Neural progenitor cell (in vitro differentiated cells): ENCODE data around the gene IBA57. TPM values are rescaled to one million over a fixed set of nuclear protein-coding genes. Genes with fewer than 3 reads are reported as not detected.

ENCODE experiments used
- DNase-seq: peaks from one replicate; pipeline ENCODE4 v3.0.0-alpha.2; 2016; ENCODE audit warnings: low spot score
- H2AFZ ChIP-seq: fragments of 200-600 bp; sonication (generic); replicated peaks from 2 replicates; pipeline ENCODE4 v1.6.1; 2016; ENCODE audit warnings: antibody characterized with exemption
- H3F3A ChIP-seq: fragments of 200-600 bp; sonication (generic); 2 replicates; pipeline ENCODE4 v1.6.1; 2016; ENCODE audit warnings: antibody characterized with exemption, low read depth
- H3K27ac ChIP-seq: fragments of 200-600 bp; sonication (generic); 2 replicates; pipeline ENCODE4 v1.5.1; 2016; ENCODE audit warnings: mild to moderate bottlenecking
- H3K27me3 ChIP-seq: fragments of 200-600 bp; sonication (generic); 2 replicates; pipeline ENCODE4 v1.6.1; 2016; ENCODE audit warnings: mild to moderate bottlenecking, moderate library complexity
- H3K36me3 ChIP-seq: fragments of 200-600 bp; sonication (generic); 2 replicates; pipeline ENCODE4 v1.5.1; 2016
- H3K4me1 ChIP-seq: fragments of 200-600 bp; sonication (generic); 2 replicates; pipeline ENCODE4 v1.6.1; 2016; ENCODE audit warnings: mixed run types
- H3K4me2 ChIP-seq: fragments of 200-600 bp; sonication (generic); 2 replicates; pipeline ENCODE4 v1.6.1; 2016
- H3K4me3 ChIP-seq: fragments of 200-600 bp; sonication (generic); 2 replicates; pipeline ENCODE4 v1.5.1; 2016
- H3K79me2 ChIP-seq: fragments of 200-600 bp; sonication (generic); 2 replicates; pipeline ENCODE4 v1.6.1; 2016; ENCODE audit warnings: low read depth
- H3K9ac ChIP-seq: fragments of 200-600 bp; sonication (generic); 2 replicates; pipeline ENCODE4 v1.6.1; 2016
- H3K9me3 ChIP-seq: fragments of 200-600 bp; sonication (generic); 2 replicates; pipeline ENCODE4 v1.5.1; 2016; ENCODE audit warnings: low read depth
- H4K20me1 ChIP-seq: fragments of 200-600 bp; sonication (generic); 2 replicates; pipeline ENCODE4 v1.6.1; 2016; ENCODE audit warnings: low read depth
- H3K27ac Mint-ChIP-seq: 3 replicates; pipeline ENCODE4 v1.8.0; 2021; ENCODE audit warnings: mixed read lengths
- H3K27me3 Mint-ChIP-seq: 2 replicates; pipeline ENCODE4 v1.8.0; 2022; ENCODE audit warnings: low read depth, mild to moderate bottlenecking, inconsistent platforms, moderate library complexity, mixed read lengths; ENCODE audit not compliant: insufficient read depth
- H3K36me3 Mint-ChIP-seq: 3 replicates; pipeline ENCODE4 v1.8.0; 2021; ENCODE audit warnings: mixed read lengths
- H3K4me1 Mint-ChIP-seq: 3 replicates; pipeline ENCODE4 v1.8.0; 2021; ENCODE audit warnings: mixed read lengths
- H3K4me3 Mint-ChIP-seq: 3 replicates; pipeline ENCODE4 v1.8.0; 2021; ENCODE audit warnings: mild to moderate bottlenecking, moderate library complexity, mixed read lengths
- H3K9me3 Mint-ChIP-seq: 3 replicates; pipeline ENCODE4 v1.8.0; 2020; ENCODE audit warnings: mixed read lengths
- CTCF ChIP-seq: fragments of 200-600 bp; sonication (generic); IDR thresholded peaks from 2 replicates; pipeline ENCODE4 v1.5.1; 2017; ENCODE audit warnings: antibody characterized with exemption, mild to moderate bottlenecking
- EZH2 ChIP-seq: fragments of 200-600 bp; sonication (generic); IDR thresholded peaks from 2 replicates; pipeline ENCODE4 v1.6.1; 2017; ENCODE audit warnings: antibody characterized with exemption, mild to moderate bottlenecking, moderate library complexity
- EZH2phosphoT487 ChIP-seq: fragments of 200-600 bp; sonication (generic); IDR thresholded peaks from 2 replicates; pipeline ENCODE4 v1.6.1; 2017; ENCODE audit warnings: antibody characterized with exemption
- total RNA-seq: library from RNA; depleted of rRNA; stranded (reverse); fragments of >200 nt; gene quantifications from 2 replicates; pipeline ENCODE4 v1.2.3, GENCODE V29; 2015; ENCODE audit warnings: low replicate concordance

Gene IBA57
- total RNA-seq, 1 donor from 2014 or later: 2.2 TPM

DNA sequence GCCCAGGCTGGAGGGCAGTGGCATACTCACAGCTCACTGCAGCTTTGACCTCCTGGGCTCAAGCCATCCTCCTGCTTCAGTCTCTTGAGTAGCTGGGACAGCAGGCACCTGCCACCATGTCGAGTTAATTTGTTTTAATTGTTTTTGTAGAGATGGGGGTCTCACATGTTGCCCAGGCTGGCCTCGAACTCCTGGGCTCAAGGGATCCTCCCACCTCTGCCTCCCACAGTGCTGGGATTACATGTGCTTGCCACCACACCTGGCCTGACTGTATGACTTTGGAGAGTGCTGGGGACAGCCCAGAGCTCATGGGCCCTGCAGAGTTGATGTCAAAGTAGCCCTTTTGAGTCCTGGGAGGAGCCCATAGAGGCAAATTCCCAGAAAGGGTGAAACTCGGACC lies 44.1 kb downstream of the IBA57 start:
- peaks cover 2% of the 10 kb centered on the region for H3K27me3 Mint-ChIP-seq
- Histone ChIP-seq H3K27me3 (peaks cover 13% of the 10 kb centered on the region), H3F3A (peaks cover 3% of the 10 kb centered on the region), H3K36me3 (no peaks in the 10 kb centered on the region), H4K20me1 (peaks cover 6% of the 10 kb centered on the region), H3K79me2 (no peaks in the 10 kb centered on the region), H3K4me1 (peaks cover 17% of the 10 kb centered on the region), H3K9me3 (no peaks in the 10 kb centered on the region), H3K27ac (no peak overlapping the region), H2AFZ (no peak overlapping the region), H3K4me3 (no peak overlapping the region), H3K4me2 (no peak overlapping the region), H3K9ac (no peak overlapping the region)
- H3K36me3 Mint-ChIP-seq: no peaks in the 10 kb centered on the region
- TF ChIP-seq CTCF: no peak
- TF ChIP-seq EZH2: no peak
- no peak for TF ChIP-seq EZH2phosphoT487
- H3K27ac Mint-ChIP-seq: no peak overlapping the region
- peaks cover 16% of the 10 kb centered on the region for H3K4me1 Mint-ChIP-seq
- no peak overlapping the region for H3K4me3 Mint-ChIP-seq
- no peak for DNase-seq
- no peaks in the 10 kb centered on the region for H3K9me3 Mint-ChIP-seq

GRCh38 chr1:228210076-228210651 lies 44.6 kb downstream of the IBA57 start:
- Histone ChIP-seq H3F3A (no peaks in the 10 kb centered on the region), H3K4me2 (no peak overlapping the region), H3K36me3 (no peaks in the 10 kb centered on the region), H3K27ac (no peak overlapping the region), H3K9me3 (no peaks in the 10 kb centered on the region), H4K20me1 (peaks cover 7% of the 10 kb centered on the region), H3K4me3 (no peak overlapping the region), H2AFZ (no peak overlapping the region), H3K4me1 (peaks cover 16% of the 10 kb centered on the region), H3K27me3 (peaks cover 13% of the 10 kb centered on the region), H3K79me2 (no peaks in the 10 kb centered on the region), H3K9ac (no peak overlapping the region)
- Mint-ChIP-seq H3K27ac (no peak overlapping the region), H3K9me3 (no peaks in the 10 kb centered on the region), H3K4me3 (no peak overlapping the region), H3K36me3 (no peaks in the 10 kb centered on the region), H3K27me3 (peaks cover 2% of the 10 kb centered on the region), H3K4me1 (peaks cover 11% of the 10 kb centered on the region)
- DNase-seq: peak; percentile 59
- TF ChIP-seq EZH2 (no peak), EZH2phosphoT487 (no peak), CTCF (no peak)

DNA sequence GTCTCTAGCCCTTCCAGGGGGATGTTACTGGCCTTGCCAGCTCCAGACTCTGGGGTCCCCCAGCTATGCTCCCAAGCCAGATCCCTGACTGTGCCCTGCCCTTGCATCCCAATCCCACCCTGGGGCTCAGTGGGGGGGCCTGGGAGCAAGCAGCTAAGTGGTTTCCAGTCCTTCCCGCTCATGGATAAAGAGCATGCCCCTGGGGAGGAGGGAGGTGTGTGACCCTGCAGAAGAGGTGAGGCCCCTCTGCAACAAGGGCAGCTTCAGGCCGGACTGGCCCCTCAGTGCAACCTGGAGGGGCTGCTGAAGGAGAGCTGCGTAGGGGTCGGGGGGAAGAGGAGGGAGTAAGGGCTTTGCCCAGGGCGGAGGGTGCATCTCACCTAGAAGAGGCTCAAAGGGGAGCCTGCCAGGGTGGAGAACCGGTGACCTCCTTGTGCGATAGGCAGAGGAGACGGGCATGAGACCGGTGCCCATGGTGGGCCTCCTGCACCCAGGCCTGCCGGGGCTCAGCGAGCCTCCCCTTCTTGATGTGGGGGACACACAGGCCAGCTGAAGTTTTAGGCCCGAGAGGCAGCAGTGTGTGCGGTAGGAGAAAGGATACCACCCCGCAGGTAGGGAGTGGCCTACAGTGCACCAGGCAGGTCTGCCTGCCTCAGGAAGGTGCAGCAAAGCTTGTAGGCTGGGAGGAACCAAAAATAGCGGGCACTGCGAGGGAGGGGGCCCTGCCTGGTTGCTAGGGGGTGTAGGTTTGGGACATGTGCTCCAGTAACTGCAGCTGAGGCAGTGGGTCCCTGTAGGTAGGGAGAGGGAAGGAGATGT lies 45.3 kb downstream of the IBA57 start:
- peaks cover 12% of the 10 kb centered on the region for H3K4me1 ChIP-seq
- TF ChIP-seq EZH2phosphoT487 (no peak), EZH2 (no peak), CTCF (no peak)
- DNase-seq: no peak
- no peak overlapping the region for H2AFZ ChIP-seq
- H3K27me3 Mint-ChIP-seq: peaks cover 2% of the 10 kb centered on the region
- H3K36me3 Mint-ChIP-seq: no peaks in the 10 kb centered on the region
- peaks cover 7% of the 10 kb centered on the region for H4K20me1 ChIP-seq
- H3K4me3 Mint-ChIP-seq: peak overlapping the region; percentile 70
- no peaks in the 10 kb centered on the region for H3K9me3 Mint-ChIP-seq
- no peaks in the 10 kb centered on the region for H3K36me3 ChIP-seq
- H3K27ac ChIP-seq: no peak overlapping the region
- no peak overlapping the region for H3K4me3 ChIP-seq
- H3K27ac Mint-ChIP-seq: no peak overlapping the region
- no peaks in the 10 kb centered on the region for H3K9me3 ChIP-seq
- H3F3A ChIP-seq: no peaks in the 10 kb centered on the region
- H3K4me1 Mint-ChIP-seq: peaks cover 5% of the 10 kb centered on the region
- no peak overlapping the region for H3K4me2 ChIP-seq
- peaks cover 13% of the 10 kb centered on the region for H3K27me3 ChIP-seq
- no peaks in the 10 kb centered on the region for H3K79me2 ChIP-seq
- no peak overlapping the region for H3K9ac ChIP-seq
